GM18511 (cell line): Measurements from ENCODE around the gene HS1BP3.

ENCODE experiments used
- ATAC-seq: cut with Tn5 transposase; IDR thresholded peaks from one replicate; pipeline ENCODE4 v1.9.1; 2021; ENCODE audit warnings: mild to moderate bottlenecking, moderate library complexity; ENCODE audit not compliant: unreplicated experiment

HS1BP3 gene

DNA sequence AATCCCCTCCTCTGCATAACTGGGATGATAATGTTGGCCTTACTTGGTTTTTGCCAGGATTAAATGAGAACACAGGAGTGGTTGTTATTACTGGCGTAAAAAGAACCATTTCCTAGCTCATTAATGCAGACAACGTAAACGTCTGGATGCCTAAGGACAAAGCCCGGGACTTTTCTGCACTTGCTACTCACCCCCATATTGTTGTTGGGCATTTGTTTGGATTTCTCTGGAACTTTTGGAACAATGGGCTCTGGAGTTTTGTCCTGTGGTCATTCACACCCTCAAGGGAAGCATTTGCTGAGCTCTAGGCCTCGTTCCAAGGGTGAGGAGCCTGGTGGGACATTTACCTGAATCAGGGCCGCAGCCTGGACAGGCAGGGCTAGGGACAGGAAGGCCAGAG lies 76.0 kb downstream of the HS1BP3 start:
- no peak for ATAC-seq

DNA sequence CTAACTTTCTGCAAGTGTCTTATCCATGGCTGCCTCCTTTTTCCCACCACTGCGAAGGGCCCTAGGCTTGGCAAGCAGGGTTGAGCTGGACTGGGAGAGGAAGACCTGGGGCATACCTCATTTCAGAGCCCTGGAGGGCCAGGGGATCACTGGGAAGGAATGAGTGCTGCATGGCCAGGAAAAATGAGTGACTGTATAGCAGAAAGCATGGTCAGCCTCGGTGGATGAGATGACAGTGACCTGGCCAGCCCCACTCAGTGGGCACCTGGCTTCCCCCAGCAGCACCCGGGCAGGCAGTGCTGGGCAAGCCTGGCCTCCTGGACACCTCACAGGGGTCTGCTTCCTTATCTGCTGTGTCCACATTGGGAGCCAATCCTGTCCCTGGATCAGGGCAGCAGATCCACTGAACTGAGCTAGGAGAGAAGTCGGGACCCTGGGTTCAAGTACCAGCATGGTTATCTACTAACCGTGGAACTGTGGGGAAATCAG lies 76.4 kb downstream of the HS1BP3 start:
- no peak for ATAC-seq

DNA sequence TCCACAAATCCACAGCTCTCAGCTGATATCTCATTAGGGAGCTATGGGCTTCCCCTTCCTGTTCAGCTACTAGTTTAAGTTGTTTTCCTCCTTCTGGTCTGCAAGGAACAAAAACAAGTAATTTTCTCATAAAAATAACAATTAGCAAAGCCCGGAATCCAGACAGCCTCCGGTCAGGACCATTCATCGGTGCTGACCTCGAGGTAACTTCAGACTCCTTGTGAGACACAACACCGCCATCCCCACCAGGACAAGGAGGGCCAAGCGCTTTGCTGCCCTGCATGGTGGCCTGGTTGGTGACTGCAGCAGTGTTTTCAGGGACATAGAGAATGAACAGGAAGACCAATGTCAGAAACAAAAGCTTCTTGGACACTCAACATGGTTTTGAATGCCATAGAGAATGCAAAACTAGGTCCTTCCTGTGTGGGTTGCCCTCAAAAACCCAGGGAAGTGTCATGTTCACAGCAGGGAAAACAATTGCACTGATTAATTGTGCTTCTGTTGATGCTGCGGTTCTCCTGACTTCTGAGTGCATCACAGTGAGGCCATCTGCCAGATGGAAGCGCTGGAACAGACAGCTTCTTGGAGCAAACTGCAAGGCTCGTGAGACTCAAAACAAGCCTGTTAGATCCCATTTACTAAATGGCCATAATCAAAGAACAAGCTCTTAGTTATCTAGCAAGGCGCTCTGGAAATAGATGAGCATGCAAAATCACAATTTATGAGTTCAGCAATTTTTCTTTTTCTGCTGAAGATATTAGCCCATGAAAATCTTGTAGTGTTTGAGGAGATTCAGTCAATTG lies 77.1 kb downstream of the HS1BP3 start:
- no peak for ATAC-seq

DNA sequence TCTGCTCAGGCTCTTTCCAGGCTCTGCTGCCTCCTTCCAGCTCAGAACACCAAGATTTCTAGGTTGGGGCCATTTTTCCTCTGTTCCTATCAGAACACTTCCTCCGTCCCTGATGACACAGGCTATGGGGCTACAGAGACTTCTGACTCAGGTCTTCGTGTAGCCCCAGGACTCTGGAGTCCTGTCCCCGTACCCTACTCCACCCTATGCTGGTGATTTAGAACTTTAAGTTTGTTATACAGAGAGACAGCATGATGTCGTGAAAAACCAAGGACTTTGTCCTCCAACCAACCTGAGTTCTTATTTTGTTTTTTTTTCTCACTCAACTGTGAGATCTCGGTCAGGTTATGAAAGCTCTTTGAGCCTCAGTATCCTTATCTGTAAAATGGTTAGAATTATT lies 78.7 kb downstream of the HS1BP3 start:
- ATAC-seq = no peak

DNA sequence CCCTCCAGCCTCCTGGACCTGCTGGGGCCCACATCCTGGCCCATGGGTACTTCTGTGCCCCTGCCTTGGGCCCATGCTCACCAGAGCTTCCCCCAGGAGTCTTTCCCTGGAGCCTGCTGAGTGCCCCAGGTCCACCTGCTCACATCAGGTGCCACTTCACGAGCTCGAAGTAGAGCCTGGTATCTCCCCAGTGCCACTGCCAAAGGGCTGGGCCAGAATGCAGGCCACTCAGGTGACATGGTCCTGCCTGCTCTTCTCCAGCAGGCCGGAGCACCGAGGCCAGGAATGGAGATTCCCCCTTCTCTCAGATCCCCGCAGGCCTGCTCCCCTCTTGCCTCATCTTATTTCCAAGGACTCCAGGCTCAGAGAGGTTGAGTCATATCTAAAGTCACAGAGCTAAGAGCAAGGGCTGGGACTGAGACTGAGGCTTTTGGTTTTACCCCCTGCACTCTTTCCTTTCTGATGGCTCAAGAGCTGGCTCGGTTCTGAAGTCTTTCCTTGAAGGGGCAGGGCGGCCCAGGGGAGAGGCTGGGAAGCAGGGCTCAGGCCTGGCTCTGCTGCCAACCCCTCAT lies 79.2 kb downstream of the HS1BP3 start:
- no peak for ATAC-seq

DNA sequence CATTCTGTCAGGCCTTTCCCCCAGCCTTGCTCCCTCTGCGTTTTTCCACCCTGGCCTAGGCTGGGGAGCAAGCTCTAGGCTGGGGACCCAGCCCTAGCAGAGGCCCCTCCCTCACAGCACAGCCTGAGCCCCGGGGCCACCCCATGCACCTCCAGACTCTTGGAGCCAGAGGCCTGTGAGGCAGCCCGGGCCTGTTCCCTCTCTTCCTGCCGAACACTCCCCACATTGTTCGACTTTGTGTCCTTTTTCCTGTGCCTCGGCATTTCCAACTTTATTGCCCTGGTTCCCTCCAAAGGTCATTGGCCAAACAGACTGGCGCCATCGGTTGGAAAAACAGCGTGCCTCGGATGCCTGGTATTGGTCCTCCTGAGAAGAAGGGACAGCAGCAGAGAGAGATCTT lies 79.7 kb downstream of the HS1BP3 start:
- no peak for ATAC-seq

DNA sequence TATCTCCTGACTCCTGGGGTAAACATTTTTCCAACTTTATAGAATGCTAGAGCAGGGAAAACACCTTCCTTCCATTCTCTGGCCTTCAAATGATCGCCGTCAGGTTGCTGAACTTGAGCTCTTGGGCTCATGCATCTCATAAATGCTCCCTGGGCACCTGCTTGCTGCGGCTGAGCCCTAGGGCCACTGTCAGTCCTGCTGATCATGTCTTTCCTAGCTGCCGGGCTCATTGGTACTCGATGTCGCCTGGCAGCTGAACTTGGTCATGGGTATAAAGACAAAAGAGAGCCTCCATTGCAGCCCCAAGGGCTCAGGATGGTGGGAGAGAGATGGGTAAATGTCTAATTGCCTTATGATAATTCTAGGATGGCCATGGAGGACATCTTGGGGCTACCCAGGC lies 80.6 kb downstream of the HS1BP3 start:
- no peak for ATAC-seq

DNA sequence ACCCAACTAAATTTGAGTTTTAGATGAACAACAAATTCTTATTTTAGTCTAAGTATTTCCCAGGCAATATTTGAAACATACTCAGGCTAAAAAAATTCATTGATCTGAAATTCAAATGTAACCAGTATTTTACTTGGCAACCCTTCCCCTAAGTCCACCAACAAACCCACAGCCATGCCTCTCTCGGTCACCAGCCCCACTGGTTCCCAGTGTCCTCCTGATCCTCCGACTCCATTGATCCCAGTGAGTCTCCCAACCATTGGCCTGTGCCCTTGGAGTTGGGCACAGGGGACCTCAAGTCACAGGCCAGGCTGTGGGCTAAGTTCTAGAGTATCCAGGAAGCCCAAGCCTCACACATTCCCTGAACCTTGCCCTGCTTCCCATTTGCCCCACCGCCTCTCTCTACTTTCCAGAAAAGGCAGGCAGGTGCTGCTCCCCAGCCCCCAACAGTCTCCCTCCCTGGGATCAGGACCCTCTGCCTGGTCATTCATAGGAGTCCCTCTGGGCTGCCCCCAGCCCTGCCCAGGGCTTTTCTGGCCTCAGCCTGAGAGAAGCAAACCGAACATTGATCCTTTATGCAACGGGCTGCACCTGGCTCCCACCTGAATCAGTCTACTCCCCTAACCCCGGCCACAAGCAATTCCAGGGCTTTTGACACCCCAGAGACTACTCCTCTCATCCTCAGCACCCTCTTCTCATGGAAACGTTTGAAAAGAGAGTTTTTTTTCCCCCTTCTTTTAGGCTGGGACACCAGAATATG lies 81.3 kb downstream of the HS1BP3 start:
- no peak for ATAC-seq

DNA sequence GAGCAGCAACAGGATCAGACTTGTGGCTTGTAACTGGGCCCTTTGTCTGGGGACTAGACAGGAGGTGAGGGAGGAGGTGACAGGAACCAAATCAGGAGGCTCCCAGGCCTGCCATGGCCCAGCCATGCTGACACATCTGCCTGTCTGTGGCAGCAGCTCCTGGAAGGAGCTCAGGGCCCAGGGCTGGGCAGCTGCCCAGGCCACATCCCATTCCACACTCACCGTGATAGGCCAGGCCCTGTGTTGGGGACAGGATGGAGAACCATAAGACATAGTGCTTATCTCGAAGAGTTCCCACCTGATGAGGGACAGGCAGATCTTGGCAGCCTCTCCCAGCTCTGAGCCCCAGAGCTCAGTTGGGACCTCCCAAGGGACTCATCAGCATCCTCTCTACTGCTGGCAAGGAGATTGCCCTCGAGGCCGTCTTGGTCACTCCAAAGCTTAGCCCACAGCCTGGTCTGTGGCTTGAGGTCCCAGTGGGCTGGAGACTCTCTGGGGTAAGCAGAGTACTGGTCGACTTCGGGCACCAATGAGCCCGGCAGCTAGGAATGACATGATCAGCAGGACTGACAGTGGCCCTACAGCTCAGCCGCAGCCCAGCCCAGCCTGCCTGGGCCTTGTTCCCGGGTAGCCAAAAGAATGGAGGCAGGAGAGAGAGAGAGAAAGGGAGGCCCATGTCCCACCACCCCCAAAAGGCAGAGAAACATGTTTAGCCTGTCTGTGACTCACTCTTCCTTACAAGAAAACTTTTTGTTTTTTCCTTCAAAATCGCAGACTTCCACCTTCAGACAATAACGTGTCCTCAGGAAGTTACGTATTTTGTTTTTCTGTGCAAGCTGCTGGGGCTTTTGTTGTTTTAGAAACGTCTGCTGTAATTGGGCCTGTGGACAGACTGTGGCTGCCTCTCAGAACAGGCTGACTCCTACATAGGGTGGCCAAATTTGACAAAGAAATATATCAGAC lies 82.1 kb downstream of the HS1BP3 start:
- ATAC-seq = no peak

DNA sequence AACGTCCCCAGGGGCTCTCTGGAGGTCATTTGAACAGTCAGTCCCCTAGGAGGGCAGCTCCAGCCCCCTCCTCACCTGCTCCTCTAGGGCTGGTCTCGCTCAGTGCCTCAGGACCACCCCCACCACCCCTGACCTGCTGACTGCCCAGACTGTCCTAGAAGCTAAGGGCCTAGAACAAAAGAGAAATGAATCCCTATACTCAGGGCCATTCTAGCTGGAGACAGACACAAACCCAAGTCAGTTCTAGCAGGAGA lies 83.0 kb downstream of the HS1BP3 start:
- ATAC-seq = no peak
